GM18498 (cell line): ENCODE measurements around the gene CWC27.
"Not testable (repeated sequence)": the region's sequence is repeated elsewhere in the genome, so short reads cannot be mapped to it uniquely, and the experiment has no call there.

Experiments
- ATAC-seq: cut with Tn5 transposase; IDR thresholded peaks from one replicate; pipeline ENCODE4 v1.9.1; 2021; ENCODE audit warnings: mild to moderate bottlenecking, moderate library complexity; ENCODE audit not compliant: unreplicated experiment

The CWC27 gene

GRCh38 chr5:64918083-64918482 lies 149.4 kb downstream of the CWC27 start:
- ATAC-seq: no peak

GRCh38 chr5:64921386-64921785 lies 152.7 kb downstream of the CWC27 start:
- ATAC-seq: no peak

- no peak for ATAC-seq
These were observed 154.5 kb downstream of the CWC27 start for GRCh38 chr5:64923151-64923685.

- ATAC-seq: no peak
These were observed 156.4 kb downstream of the CWC27 start for GRCh38 chr5:64925123-64925522.

- ATAC-seq: no peak
These were observed 161.1 kb downstream of the CWC27 start for GRCh38 chr5:64929833-64930232.

GRCh38 chr5:64930672-64931318 lies 162.1 kb downstream of the CWC27 start:
- ATAC-seq: no peak

- ATAC-seq: not testable (repeated sequence)
These were observed 170.7 kb downstream of the CWC27 start for GRCh38 chr5:64939422-64939771.

- ATAC-seq: no peak
These were observed 171.2 kb downstream of the CWC27 start for GRCh38 chr5:64939772-64940510.

- no peak for ATAC-seq
These were observed 173.7 kb downstream of the CWC27 start for GRCh38 chr5:64942460-64942859.

GRCh38 chr5:64944868-64945267 lies 176.1 kb downstream of the CWC27 start:
- no peak for ATAC-seq

- no peak for ATAC-seq
These were observed 178.3 kb downstream of the CWC27 start for GRCh38 chr5:64947031-64947430.

- no peak for ATAC-seq
These were observed 179.1 kb downstream of the CWC27 start for GRCh38 chr5:64947801-64948200.

- no peak for ATAC-seq
These were observed 180.6 kb downstream of the CWC27 start for GRCh38 chr5:64949331-64949730.

- ATAC-seq: no peak
These were observed 184.4 kb downstream of the CWC27 start for GRCh38 chr5:64952951-64953673.

GRCh38 chr5:64954518-64954917 lies 185.8 kb downstream of the CWC27 start:
- no peak for ATAC-seq

GRCh38 chr5:64958757-64959391 lies 190.1 kb downstream of the CWC27 start:
- ATAC-seq: no peak

- no peak for ATAC-seq
These were observed 194.5 kb downstream of the CWC27 start for GRCh38 chr5:64963278-64963677.

GRCh38 chr5:64968591-64969110 lies 199.9 kb downstream of the CWC27 start:
- no peak for ATAC-seq

GRCh38 chr5:64969578-64969977 lies 200.8 kb downstream of the CWC27 start:
- no peak for ATAC-seq

- ATAC-seq: no peak
These were observed 202.8 kb downstream of the CWC27 start for GRCh38 chr5:64971513-64971912.

GRCh38 chr5:64971990-64972389 lies 203.3 kb downstream of the CWC27 start:
- ATAC-seq: no peak
